Right lobe of liver (tissue), 4 donors: ENCODE measurements around the gene PRICKLE3.

ENCODE experiments used
- POLR2A ChIP-seq: fragments of 450-650 bp; IDR thresholded peaks from one replicate; pipeline ENCODE4 v1.6.1; 2017; ENCODE audit warnings: antibody characterized with exemption, mild to moderate bottlenecking
- TF ChIP-seq, protein P1 (sequence below), 4 donors: fragments of 200-600 bp in 3 of 4; fragments of 450-650 bp in 1 of 4; IDR thresholded peaks; one replicate each; pipeline versions ENCODE4 v1.5.1 to v1.8.0; 2016 to 2022; ENCODE audit warnings: antibody characterized with exemption in 4 of 4, mild to moderate bottlenecking in 2 of 4
- donor health status: DM: no; HTN: no; CAD: no.
- donor health status: DM: no; HTN: no; CAD: no.
- donor health status: DM: no; HTN: yes; CAD: no.

DNA sequence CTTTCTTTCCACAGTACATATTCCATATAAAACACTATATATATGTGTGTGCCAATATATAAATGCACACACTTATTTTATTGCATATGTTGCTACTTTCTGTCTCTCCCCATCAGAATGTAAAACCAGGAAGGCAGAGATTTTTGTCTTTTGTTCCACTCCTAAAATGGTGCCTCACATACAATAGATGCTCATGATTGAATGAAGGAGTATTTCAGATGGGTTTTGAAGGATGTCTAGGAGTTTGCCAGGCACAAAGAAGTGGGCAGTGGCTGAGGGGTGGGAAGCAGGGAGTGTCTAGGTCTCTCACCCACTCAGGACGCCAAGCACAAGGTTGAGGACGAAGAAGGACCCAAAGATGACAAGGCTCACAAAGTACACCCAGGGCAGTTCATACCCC lies 41.6 kb upstream of the PRICKLE3 start:
- TF ChIP-seq, protein P1, sequence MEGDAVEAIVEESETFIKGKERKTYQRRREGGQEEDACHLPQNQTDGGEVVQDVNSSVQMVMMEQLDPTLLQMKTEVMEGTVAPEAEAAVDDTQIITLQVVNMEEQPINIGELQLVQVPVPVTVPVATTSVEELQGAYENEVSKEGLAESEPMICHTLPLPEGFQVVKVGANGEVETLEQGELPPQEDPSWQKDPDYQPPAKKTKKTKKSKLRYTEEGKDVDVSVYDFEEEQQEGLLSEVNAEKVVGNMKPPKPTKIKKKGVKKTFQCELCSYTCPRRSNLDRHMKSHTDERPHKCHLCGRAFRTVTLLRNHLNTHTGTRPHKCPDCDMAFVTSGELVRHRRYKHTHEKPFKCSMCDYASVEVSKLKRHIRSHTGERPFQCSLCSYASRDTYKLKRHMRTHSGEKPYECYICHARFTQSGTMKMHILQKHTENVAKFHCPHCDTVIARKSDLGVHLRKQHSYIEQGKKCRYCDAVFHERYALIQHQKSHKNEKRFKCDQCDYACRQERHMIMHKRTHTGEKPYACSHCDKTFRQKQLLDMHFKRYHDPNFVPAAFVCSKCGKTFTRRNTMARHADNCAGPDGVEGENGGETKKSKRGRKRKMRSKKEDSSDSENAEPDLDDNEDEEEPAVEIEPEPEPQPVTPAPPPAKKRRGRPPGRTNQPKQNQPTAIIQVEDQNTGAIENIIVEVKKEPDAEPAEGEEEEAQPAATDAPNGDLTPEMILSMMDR (IDR thresholded peaks at IDR 0.05) = no peak
- no peak for TF ChIP-seq POLR2A
